ENCODE data around the gene CNTN5.

CNTN5 gene

GRCh38 chr11:100403816-100404215, 1383.1 kb downstream of the CNTN5 start:
- no peak for TF ChIP-seq CTCF (IDR thresholded peaks at IDR 0.05; ENCODE audit: control extremely low read depth, extremely low read depth, low read depth, missing control alignments)
- POLR2A ChIA-PET: no interaction called here
- CTCF ChIA-PET: no interaction called here
- no peak for DNase-seq (ENCODE audit: extremely low spot score)

GRCh38 chr11:100404907-100405306, 1384.2 kb downstream of the CNTN5 start:
- no peak for DNase-seq (ENCODE audit: extremely low spot score)
- POLR2A ChIA-PET: no interaction called here
- CTCF ChIA-PET: interaction anchor here (1.0 kb wide), 1 partner anchor 8 kb away, joined by 3 read pairs; no protein-coding TSS in a partner anchor
- no peak for TF ChIP-seq CTCF (IDR thresholded peaks at IDR 0.05; ENCODE audit: control extremely low read depth, extremely low read depth, low read depth, missing control alignments)
